ENCODE measurements around the gene ARHGAP4. TPM values are rescaled to one million over a fixed set of nuclear protein-coding genes. Genes with fewer than 3 reads are reported as not detected.

ARHGAP4 gene
- polyA plus RNA-seq, 1 experiment: 0.12 TPM

GRCh38 chrX:153969904-153970356 lies 43.9 kb upstream of the ARHGAP4 start:
- ChIA-PET POLR2A (no interaction called here), CTCF (interaction anchor here (0.8 to 1.3 kb wide), 2 partner anchors 23 kb away, joined by 3 to 4 read pairs; no protein-coding TSS in a partner anchor)
- no peak for DNase-seq (ENCODE audit: low read depth, low spot score)
- Histone ChIP-seq H3K27ac (ENCODE audit: low read depth, low read length) (no peak overlapping the region), H3K4me3 (ENCODE audit: low read depth, low read length) (peak overlapping the region; percentile 83), H3K9me3 (ENCODE audit: control insufficient read depth, insufficient read depth, low read length) (no peaks in the 10 kb centered on the region; the same call in 1 of the 2 replicates), H3K27me3 (ENCODE audit: control insufficient read depth, insufficient read depth, low read length) (no peaks in the 10 kb centered on the region)
- TF ChIP-seq CTCF (IDR thresholded peaks at IDR 0.05; ENCODE audit: low read depth, low read length): no peak

DNA sequence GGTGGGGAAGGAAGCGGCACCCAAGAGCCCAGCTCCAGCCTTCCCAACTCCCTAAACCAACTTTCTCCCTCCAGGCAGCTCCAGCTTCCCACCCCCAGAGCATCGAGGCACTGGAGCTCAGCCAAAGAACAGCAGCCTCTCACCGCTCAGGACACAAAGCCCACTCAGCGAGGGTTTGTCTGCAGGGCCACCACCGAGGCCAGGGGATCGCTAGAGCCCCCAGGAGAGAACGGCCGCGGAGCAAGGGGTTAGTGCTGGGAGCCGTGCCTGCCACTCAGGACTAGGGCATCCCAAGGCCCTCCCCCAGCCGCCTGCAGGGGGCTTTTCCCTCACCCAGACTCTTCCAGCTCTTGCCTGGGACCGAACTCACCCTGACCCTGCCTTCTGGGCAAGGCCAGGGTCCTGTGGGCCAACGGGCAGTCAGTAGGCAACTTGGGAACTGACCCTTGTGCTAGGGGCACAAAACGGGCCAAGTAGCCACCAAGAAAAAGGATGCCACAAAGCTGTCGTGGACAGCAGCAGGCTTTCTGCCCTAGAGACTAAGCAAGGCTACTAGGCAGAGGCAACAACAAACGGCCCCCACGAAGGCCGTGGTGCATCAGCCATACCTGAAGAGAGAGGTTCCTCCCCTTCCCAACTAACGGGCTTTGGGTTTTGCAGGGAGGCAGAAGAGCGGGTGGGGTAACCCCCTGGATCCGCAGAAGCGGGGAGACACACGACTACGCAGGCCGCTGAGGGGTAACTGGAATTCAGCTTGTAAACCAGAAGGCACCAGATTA lies 43.2 kb upstream of the ARHGAP4 start:
- DNase-seq (ENCODE audit: low read depth, low spot score): no peak
- CTCF ChIA-PET: interaction anchor here (1.3 kb wide), 1 partner anchor 22 kb away, joined by 4 read pairs; no protein-coding TSS in a partner anchor
- POLR2A ChIA-PET: no interaction called here
- no peak for TF ChIP-seq CTCF (IDR thresholded peaks at IDR 0.05; ENCODE audit: low read depth, low read length)
- no peaks in the 10 kb centered on the region for H3K27me3 ChIP-seq (ENCODE audit: control insufficient read depth, insufficient read depth, low read length)
- peak overlapping the region; percentile 83 for H3K4me3 ChIP-seq (ENCODE audit: low read depth, low read length)
- peak overlapping the region; percentile 31 for H3K27ac ChIP-seq (ENCODE audit: low read depth, low read length)
- no peaks in the 10 kb centered on the region; the same call in 1 of the 2 replicates for H3K9me3 ChIP-seq (ENCODE audit: control insufficient read depth, insufficient read depth, low read length)

GRCh38 chrX:153968754-153969124 lies 42.7 kb upstream of the ARHGAP4 start:
- 0 out of 2 replicates have a peak, but pooled peaks have one; percentile 4 for TF ChIP-seq CTCF (IDR thresholded peaks at IDR 0.05; ENCODE audit: low read depth, low read length)
- Histone ChIP-seq H3K4me3 (ENCODE audit: low read depth, low read length) (peak overlapping the region; percentile 83), H3K9me3 (ENCODE audit: control insufficient read depth, insufficient read depth, low read length) (no peaks in the 10 kb centered on the region; the same call in 1 of the 2 replicates), H3K27ac (ENCODE audit: low read depth, low read length) (peak overlapping the region; percentile 31), H3K27me3 (ENCODE audit: control insufficient read depth, insufficient read depth, low read length) (no peaks in the 10 kb centered on the region)
- no peak for DNase-seq (ENCODE audit: low read depth, low spot score)
- ChIA-PET CTCF (interaction anchor here (1.2 to 1.3 kb wide), 2 partner anchors 22 kb away, joined by 4 to 7 read pairs; no protein-coding TSS in a partner anchor), POLR2A (no interaction called here)

GRCh38 chrX:153968255-153968654 lies 42.2 kb upstream of the ARHGAP4 start:
- H3K27me3 ChIP-seq (ENCODE audit: control insufficient read depth, insufficient read depth, low read length): no peaks in the 10 kb centered on the region
- CTCF ChIA-PET: interaction anchor here (1.2 kb wide), 1 partner anchor 21 kb away, joined by 7 read pairs; no protein-coding TSS in a partner anchor
- POLR2A ChIA-PET: no interaction called here
- TF ChIP-seq CTCF (IDR thresholded peaks at IDR 0.05; ENCODE audit: low read depth, low read length): no peak
- H3K27ac ChIP-seq (ENCODE audit: low read depth, low read length): no peak overlapping the region
- peak overlapping the region; percentile 83 for H3K4me3 ChIP-seq (ENCODE audit: low read depth, low read length)
- no peak for DNase-seq (ENCODE audit: low read depth, low spot score)
- no peaks in the 10 kb centered on the region; the same call in 1 of the 2 replicates for H3K9me3 ChIP-seq (ENCODE audit: control insufficient read depth, insufficient read depth, low read length)

All from AG04450 (cell line).